Measurements from ENCODE around the gene RIMOC1. TPM values are rescaled to one million over a fixed set of nuclear protein-coding genes. Genes with fewer than 3 reads are reported as not detected.
"Not testable (repeated sequence)": the region's sequence is repeated elsewhere in the genome, so short reads cannot be mapped to it uniquely, and the experiment has no call there.

The RIMOC1 gene
- total RNA-seq, 2 experiments from 2014 or later: 36.0 to 36.3 TPM

DNA sequence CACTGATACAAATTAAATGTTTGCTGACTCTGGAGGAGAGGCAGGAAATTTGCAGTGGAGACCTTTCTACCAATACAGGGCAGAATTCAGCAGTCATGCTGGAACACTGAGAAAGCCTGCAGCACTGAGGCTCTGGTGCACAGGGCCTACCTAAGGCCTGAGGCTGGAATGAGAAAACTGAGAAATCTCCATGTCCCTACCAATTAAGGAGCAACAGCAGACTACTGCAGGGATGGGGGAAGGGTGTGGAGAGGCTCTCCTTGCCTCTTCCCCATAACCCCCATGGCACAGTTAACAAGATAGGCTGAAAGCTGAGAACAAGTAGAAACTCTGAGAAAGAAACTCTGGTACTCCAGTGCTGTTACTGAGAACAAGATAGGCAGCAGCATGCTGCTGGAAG, 31.4 kb downstream of the RIMOC1 start:
- ChIA-PET CTCF (interaction anchor here (1.3 kb wide), 1 partner anchor 79 kb away, joined by 3 read pairs; no protein-coding TSS in a partner anchor), POLR2A (no interaction called here)

DNA sequence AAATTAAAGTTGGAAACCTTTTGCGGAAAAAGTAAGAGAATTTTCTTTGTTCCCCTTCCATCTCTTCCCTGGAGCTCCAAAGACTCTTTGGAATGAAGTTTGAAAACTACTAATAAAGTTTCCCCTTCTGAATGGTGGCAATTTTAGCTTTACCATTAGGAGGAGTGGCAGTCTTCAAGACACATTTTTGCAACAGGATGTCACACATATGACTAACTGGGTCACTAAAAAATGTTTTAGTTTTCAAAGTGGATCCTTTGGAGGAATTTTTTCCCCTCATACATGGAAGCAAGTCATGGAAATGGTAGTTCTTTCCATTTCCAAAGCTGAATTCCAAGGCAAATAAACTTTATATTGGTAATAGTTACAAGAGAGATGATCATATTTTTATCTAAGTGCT, 36.5 kb downstream of the RIMOC1 start:
- ChIA-PET CTCF (no interaction called here), POLR2A (no interaction called here)

GRCh38 chr5:41945332-41945955, 41.3 kb downstream of the RIMOC1 start:
- POLR2A ChIA-PET, CTCF ChIA-PET: not testable (repeated sequence)

DNA sequence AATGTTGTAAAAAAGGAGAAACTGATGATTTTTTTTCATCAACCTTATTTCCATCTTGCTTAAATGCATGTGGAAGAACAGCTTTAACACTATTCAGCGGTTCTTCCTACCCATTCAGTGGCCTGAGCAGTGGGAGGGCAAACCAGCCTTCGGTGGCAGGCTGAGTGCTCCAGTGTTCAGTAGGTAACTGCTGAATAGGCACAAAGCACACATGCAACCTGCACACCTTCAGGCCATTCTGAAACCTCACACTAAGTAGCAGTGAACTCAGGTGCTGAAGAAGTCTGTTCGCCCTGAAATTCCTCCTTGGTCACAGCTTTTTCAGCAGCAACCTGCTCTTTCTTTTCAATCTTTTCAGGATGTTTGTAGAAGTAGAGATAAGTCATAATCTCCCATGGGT, 47.1 kb downstream of the RIMOC1 start:
- ChIA-PET POLR2A (no interaction called here), CTCF (no interaction called here)

Other genes with a start within 250 kb of the RIMOC1 start
- gene OXCT1, start 33.9 kb upstream of the RIMOC1 start, total RNA-seq: 100 to 1,000 TPM; 125 to 131 TPM
- 10 to 100 TPM; 13.4 to 17.5 TPM for gene FBXO4, start 20.9 kb downstream of the RIMOC1 start, total RNA-seq

Data from activated CD8-positive, alpha-beta memory T cell treated with anti-CD3 and anti-CD28 coated beads for 36 hours (primary cell).